ENCODE data around the gene AXDND1. TPM values are rescaled to one million over a fixed set of nuclear protein-coding genes. Genes with fewer than 3 reads are reported as not detected.
"Not testable (repeated sequence)": the region's sequence is repeated elsewhere in the genome, so short reads cannot be mapped to it uniquely, and the experiment has no call there.

AXDND1 gene
- polyA plus RNA-seq, 1 experiment = 0.27 TPM

- Histone ChIP-seq H3K27me3 (ENCODE audit: control insufficient read depth, insufficient read depth, low read length) (no peaks in the 10 kb centered on the region), H3K36me3 (ENCODE audit: control insufficient read depth, insufficient read depth, low read length) (no peaks in the 10 kb centered on the region), H3K4me3 (ENCODE audit: low read depth, low read length) (no peak overlapping the region)
- POLR2A ChIA-PET = no interaction called here
- DNase-seq (ENCODE audit: low read depth) = no peak
- CTCF ChIA-PET = interaction anchor here (0.6 kb wide), 1 partner anchor 194 kb away, joined by 4 read pairs; no protein-coding TSS in a partner anchor
- TF ChIP-seq CTCF (IDR thresholded peaks at IDR 0.05; ENCODE audit: insufficient read depth, low read depth, low read length) = no peak
Observed at GRCh38 chr1:179425186-179425585, 59.4 kb downstream of the AXDND1 start.

DNA sequence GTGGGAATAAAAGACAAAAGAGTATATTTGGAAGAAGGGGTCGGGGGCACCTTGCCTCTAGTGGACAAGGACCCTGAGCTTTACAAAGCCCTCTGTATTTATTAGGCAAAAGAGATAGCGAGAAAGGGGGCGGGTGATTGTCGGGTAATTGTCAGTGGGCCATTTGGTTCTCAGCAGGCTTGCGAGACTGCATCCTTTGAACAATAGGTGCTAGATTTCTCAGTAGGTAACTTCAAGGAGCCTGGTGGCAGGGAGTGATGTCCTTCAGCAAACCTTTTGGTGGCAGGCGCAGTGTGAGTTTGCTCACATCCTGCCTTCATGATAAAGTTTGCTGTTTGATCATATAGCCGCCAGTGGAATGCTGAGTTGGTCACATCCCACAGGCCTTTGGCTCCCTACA, 71.4 kb downstream of the AXDND1 start:
- DNase-seq (ENCODE audit: low read depth) = no peak
- CTCF ChIA-PET = interaction anchor here (0.7 to 1.7 kb wide), 2 partner anchors 9 to 11 kb away, joined by 4 to 8 read pairs; no protein-coding TSS in a partner anchor
- no peaks in the 10 kb centered on the region for H3K36me3 ChIP-seq (ENCODE audit: control insufficient read depth, insufficient read depth, low read length)
- no peaks in the 10 kb centered on the region for H3K27me3 ChIP-seq (ENCODE audit: control insufficient read depth, insufficient read depth, low read length)
- no peak overlapping the region for H3K4me3 ChIP-seq (ENCODE audit: low read depth, low read length)
- TF ChIP-seq CTCF (IDR thresholded peaks at IDR 0.05; ENCODE audit: insufficient read depth, low read depth, low read length) = no peak
- POLR2A ChIA-PET = no interaction called here

GRCh38 chr1:179439646-179440045, 73.9 kb downstream of the AXDND1 start:
- DNase-seq (ENCODE audit: low read depth); H3K4me3 ChIP-seq (ENCODE audit: low read depth, low read length); CTCF ChIA-PET; H3K27me3 ChIP-seq (ENCODE audit: control insufficient read depth, insufficient read depth, low read length); POLR2A ChIA-PET; H3K36me3 ChIP-seq (ENCODE audit: control insufficient read depth, insufficient read depth, low read length): not testable (repeated sequence)

DNA sequence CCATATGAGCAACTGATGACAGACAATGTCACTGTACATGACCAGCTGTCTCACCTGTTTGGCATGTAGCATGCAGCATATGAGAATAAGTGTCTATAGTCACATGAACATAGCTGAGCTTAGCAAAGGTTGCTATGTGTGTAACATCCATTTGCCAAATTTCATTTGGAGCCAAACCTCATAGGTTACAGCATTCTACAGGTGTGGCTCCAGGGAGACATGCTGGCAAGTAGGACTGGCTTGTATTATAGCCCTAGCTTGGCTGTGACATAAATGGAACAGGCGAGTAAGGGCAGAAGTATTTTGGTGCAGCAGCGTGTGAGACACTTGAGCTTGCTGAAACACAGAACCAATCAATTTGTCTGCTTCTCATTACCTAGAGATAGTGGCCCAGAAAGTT, 74.5 kb downstream of the AXDND1 start:
- H3K4me3 ChIP-seq (ENCODE audit: low read depth, low read length); H3K27me3 ChIP-seq (ENCODE audit: control insufficient read depth, insufficient read depth, low read length); CTCF ChIA-PET; POLR2A ChIA-PET; H3K36me3 ChIP-seq (ENCODE audit: control insufficient read depth, insufficient read depth, low read length); DNase-seq (ENCODE audit: low read depth): not testable (repeated sequence)

DNA sequence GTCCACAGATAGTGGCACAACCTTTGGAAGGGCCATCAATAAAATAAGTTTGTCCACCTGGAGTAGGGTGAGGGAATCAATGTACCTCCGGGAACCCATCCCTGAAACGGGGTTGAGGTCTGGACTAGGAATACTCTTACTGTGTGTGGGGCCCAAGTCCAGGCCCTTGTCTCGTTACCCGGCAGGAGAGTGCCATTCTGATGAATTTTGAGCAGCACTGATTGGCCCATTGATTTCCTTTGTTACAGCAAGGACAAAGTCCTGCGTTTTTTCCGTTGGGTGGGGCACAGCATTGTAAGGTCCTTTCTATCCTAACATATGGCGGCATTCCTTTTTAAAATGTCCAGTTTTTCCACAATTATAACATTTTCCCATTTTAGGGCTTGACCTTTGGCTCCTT, 75.2 kb downstream of the AXDND1 start:
- no peak for TF ChIP-seq CTCF (IDR thresholded peaks at IDR 0.05; ENCODE audit: insufficient read depth, low read depth, low read length)
- ChIA-PET CTCF (no interaction called here), POLR2A (no interaction called here)
- no peak overlapping the region for H3K4me3 ChIP-seq (ENCODE audit: low read depth, low read length)
- no peak for DNase-seq (ENCODE audit: low read depth)
- H3K36me3 ChIP-seq (ENCODE audit: control insufficient read depth, insufficient read depth, low read length) = no peaks in the 10 kb centered on the region
- H3K27me3 ChIP-seq (ENCODE audit: control insufficient read depth, insufficient read depth, low read length) = no peaks in the 10 kb centered on the region

DNA sequence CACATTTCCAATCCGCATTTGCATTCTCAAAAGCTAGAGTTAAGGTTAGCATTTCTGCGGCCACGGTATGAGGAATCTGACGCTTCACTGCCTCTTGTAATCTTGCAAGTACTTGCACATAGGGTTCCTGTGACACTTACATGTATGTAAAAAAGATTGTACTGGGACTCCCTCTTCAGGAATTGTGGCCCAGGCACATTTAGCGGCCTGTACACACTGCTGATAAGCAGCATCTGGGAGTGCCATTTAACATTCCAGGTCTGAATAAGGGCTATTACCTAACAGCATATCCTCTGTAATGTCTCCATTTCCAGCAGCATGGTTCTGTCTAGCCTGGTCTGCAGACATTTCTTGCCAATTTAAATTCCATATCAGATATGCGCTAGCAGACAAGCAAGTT, 75.7 kb downstream of the AXDND1 start:
- DNase-seq (ENCODE audit: low read depth) = no peak
- CTCF ChIA-PET = no interaction called here
- POLR2A ChIA-PET = no interaction called here

GRCh38 chr1:179442846-179443245, 77.1 kb downstream of the AXDND1 start:
- POLR2A ChIA-PET; CTCF ChIA-PET; DNase-seq (ENCODE audit: low read depth); H3K36me3 ChIP-seq (ENCODE audit: control insufficient read depth, insufficient read depth, low read length); H3K4me3 ChIP-seq (ENCODE audit: low read depth, low read length); H3K27me3 ChIP-seq (ENCODE audit: control insufficient read depth, insufficient read depth, low read length): not testable (repeated sequence)

More for the DNA sequence above, 75.7 kb downstream of the AXDND1 start:
- H3K27me3 ChIP-seq (ENCODE audit: control insufficient read depth, insufficient read depth, low read length) = no peaks in the 10 kb centered on the region
- TF ChIP-seq CTCF (IDR thresholded peaks at IDR 0.05; ENCODE audit: insufficient read depth, low read depth, low read length) = no peak
- no peak overlapping the region for H3K4me3 ChIP-seq (ENCODE audit: low read depth, low read length)
- H3K36me3 ChIP-seq (ENCODE audit: control insufficient read depth, insufficient read depth, low read length) = no peaks in the 10 kb centered on the region

All from BJ (cell line).